PC-9 (cell line): ENCODE data around the gene WRAP73.

Experiments used
- EZH2 ChIP-seq: fragments of 200-600 bp; sonication (generic); IDR thresholded peaks from 2 replicates; pipeline ENCODE4 v1.8.0; 2017; ENCODE audit warnings: antibody characterized with exemption, low read depth
- TF ChIP-seq, protein P1 (sequence below): fragments of 200-600 bp; sonication (generic); conservative IDR thresholded peaks from 2 replicates; pipeline ENCODE4 v1.6.1; 2017; ENCODE audit warnings: mixed run types, antibody characterized with exemption, mild to moderate bottlenecking, moderate library complexity

DNA sequence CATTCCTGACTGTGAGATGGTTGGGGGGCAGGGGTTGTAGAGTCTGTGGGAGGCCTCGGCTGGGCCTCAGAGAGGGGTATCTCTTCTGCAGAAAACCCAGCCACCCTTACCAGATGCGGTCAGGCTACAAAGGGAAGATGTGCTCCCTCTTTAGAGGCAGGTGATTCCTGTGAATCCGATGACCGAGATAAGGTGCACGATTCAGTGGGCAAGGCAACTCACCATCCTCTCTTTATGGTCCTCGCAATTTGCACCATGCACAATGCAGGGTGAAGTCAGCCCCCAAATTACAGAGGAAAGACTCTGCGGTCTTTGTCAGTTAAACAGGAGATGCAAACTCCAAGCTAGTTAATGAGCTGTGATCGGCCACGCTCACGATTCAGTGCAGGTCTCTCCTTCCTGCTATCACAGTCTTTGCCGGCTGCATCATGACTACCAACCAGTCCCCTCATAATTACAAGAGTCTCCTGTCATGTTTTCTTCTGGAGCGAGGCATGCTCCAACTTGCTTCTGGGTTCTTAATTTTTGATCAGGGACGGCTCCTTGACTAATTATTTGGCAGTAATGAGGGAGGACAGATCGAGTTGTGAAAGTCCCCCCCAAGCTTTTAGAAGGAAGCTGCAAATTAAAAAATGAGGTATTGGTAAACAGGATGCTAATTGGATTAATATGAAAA is 14.9 kb upstream of the WRAP73 start:
- TF ChIP-seq, protein P1, sequence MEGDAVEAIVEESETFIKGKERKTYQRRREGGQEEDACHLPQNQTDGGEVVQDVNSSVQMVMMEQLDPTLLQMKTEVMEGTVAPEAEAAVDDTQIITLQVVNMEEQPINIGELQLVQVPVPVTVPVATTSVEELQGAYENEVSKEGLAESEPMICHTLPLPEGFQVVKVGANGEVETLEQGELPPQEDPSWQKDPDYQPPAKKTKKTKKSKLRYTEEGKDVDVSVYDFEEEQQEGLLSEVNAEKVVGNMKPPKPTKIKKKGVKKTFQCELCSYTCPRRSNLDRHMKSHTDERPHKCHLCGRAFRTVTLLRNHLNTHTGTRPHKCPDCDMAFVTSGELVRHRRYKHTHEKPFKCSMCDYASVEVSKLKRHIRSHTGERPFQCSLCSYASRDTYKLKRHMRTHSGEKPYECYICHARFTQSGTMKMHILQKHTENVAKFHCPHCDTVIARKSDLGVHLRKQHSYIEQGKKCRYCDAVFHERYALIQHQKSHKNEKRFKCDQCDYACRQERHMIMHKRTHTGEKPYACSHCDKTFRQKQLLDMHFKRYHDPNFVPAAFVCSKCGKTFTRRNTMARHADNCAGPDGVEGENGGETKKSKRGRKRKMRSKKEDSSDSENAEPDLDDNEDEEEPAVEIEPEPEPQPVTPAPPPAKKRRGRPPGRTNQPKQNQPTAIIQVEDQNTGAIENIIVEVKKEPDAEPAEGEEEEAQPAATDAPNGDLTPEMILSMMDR = no peak
- no peak for TF ChIP-seq EZH2
